HEK293T (cell line): Measurements from ENCODE around the gene SCN8A.

ENCODE experiments used
- ARNT ChIP-seq: fragments of 450-650 bp; IDR thresholded peaks from 2 replicates; pipeline ENCODE4 v1.6.1; 2017; ENCODE audit warnings: mild to moderate bottlenecking
- BHLHE40 ChIP-seq: fragments of 450-650 bp; IDR thresholded peaks from 2 replicates; pipeline ENCODE4 v1.6.1; 2016; ENCODE audit warnings: mild to moderate bottlenecking, moderate library complexity, borderline replicate concordance
- FOXA1 ChIP-seq: fragments of 450-650 bp; IDR thresholded peaks from 2 replicates; pipeline ENCODE4 v1.6.1; 2016; ENCODE audit warnings: mild to moderate bottlenecking
- FOXK2 ChIP-seq: fragments of 450-650 bp; IDR thresholded peaks from 2 replicates; pipeline ENCODE4 v1.6.1; 2016; ENCODE audit warnings: mild to moderate bottlenecking
- FOXM1 ChIP-seq: fragments of 450-650 bp; IDR thresholded peaks from 2 replicates; pipeline ENCODE4 v1.6.1; 2017; ENCODE audit warnings: mild to moderate bottlenecking, borderline replicate concordance
- L3MBTL2 ChIP-seq: fragments of 450-650 bp; conservative IDR thresholded peaks from 2 replicates; pipeline ENCODE4 v1.6.1; 2016; ENCODE audit warnings: mild to moderate bottlenecking
- LEF1 ChIP-seq: fragments of 450-650 bp; IDR thresholded peaks from 2 replicates; pipeline ENCODE4 v1.6.1; 2017; ENCODE audit warnings: mild to moderate bottlenecking, borderline replicate concordance
- PKNOX1 ChIP-seq: fragments of 450-650 bp; IDR thresholded peaks from 2 replicates; pipeline ENCODE4 v1.6.1; 2016
- SP1 ChIP-seq: fragments of 450-650 bp; IDR thresholded peaks from 2 replicates; pipeline ENCODE4 v1.6.1; 2017
- SUZ12 ChIP-seq: fragments of 450-650 bp; IDR thresholded peaks from 2 replicates; pipeline ENCODE4 v1.6.1; 2016; ENCODE audit warnings: mild to moderate bottlenecking
- ZNF384 ChIP-seq: fragments of 450-650 bp; IDR thresholded peaks from 2 replicates; pipeline ENCODE4 v1.6.1; 2016

- no peak for TF ChIP-seq FOXK2
- no peak for TF ChIP-seq FOXA1
- no peak for TF ChIP-seq LEF1
- no peak for TF ChIP-seq SP1
- TF ChIP-seq SUZ12 = no peak
- no peak for TF ChIP-seq ZNF384
- TF ChIP-seq BHLHE40 = no peak
- no peak for TF ChIP-seq ARNT
- TF ChIP-seq FOXM1 = no peak
- TF ChIP-seq L3MBTL2 = no peak
- TF ChIP-seq PKNOX1 = no peak
Observed at GRCh38 chr12:51759695-51760094, 168.7 kb downstream of the SCN8A start.
